ENCODE measurements around the gene R3HDM4. TPM values are rescaled to one million over a fixed set of nuclear protein-coding genes. Genes with fewer than 3 reads are reported as not detected.

Gene R3HDM4
- polyA plus RNA-seq, 2 of the 4 experiments (the other 2 are of a cell fraction) = 22.7 to 24.8 TPM

DNA sequence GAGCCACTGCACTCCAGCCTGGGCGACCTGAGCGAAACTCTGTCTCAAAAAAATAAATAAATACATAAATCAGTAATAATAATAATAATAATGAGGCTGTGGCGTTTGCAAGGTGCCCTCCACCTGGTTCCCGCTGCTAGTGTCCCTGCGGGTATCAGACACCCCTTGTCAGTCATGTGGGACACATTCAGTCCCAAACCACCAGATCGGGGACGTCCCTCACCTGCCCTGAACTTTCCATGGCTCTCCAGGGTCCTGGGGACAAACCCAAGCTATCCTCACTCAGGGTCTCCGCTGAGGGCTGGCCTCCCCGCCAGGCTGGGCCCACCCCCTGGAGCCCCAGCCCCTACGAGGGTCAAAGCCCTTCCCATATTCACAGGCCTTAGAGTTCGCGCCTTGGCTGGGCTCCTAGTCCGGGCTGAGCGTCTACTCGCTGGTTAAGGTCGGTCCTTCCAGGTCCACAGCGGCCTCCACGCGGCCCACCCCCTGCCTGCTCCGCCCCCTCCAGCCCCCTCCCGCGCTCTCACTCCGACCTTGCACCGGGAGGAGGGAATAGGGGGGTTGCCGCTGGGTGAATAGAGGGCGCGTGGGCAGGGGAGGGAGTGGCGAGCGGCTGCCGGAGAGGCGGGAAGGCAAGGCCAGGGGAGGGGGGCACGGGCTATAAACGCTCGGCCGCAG is 3.8 kb upstream of the R3HDM4 start:
- DNase-seq (ENCODE audit: low read depth in 1 of 2, low spot score in 1 of 2) = no peak
- no peak for TF ChIP-seq CBX8 (IDR thresholded peaks at IDR 0.05)
- peaks cover 11% of the 10 kb centered on the region; the same call in 1 of the 3 replicates for H3K4me1 ChIP-seq
- FAIRE-seq = no peak
- peak in 1 of 2 experiments; percentile 10; a peak in 3 of 6 replicates for ATAC-seq
- CTCF ChIA-PET = no interaction called here
- H3K9me3 ChIP-seq = no peaks in the 10 kb centered on the region
- WGBS (ENCODE audit: missing lambda C conversion rate) = 65% methylated on average over 11 of the region's 35 CpGs
- POLR2A ChIA-PET = no interaction called here
- H3K27ac ChIP-seq = peak overlapping the region; percentile 63 to 85
- peak overlapping the region; percentile 98 for H3K4me2 ChIP-seq
- peak overlapping the region; percentile 49 for H3K4me3 ChIP-seq

DNA sequence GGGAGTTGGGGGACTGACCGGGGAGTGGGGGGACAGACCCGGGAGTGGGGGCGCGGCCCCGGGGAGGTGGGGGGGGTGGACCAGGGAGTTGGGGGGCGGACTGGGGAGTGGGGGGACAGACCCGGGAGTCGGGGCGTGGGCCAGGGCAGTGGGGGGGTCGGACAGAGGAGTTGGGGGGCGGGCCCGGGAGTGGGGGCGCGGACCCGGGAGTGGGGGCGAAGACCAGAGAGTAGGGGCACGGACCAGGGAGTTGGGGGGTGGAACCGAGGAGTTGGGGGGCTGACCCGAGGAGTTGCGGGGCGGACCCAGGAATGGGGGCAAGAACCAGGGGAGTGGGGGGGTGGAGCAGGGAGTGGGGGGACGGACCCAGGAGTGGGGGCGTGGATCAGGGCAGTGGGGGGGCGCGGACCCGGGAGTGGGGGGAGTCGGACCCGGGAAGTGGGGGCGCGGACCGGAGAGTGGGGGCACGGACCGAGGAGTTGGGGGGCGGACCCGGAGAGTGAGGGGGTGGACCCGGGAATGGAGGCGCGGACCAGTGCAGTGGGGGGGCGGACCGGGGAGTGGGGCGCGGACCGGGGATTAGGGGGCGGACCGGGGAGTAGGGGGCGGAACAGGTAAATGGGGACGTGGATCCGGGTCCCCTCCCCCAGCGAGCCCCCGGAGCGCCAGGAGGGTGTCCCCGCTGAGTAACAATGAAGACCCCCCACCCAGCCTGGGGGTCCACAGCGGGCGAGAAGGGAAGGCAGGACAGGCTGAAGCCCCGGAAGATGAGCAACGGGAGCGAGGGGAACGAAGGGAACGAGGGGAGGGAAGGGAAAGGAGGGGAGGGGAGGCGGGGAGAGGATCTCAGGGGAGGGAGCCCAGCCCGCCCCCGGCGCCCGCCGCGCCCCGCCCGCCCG is 589 bp downstream of the R3HDM4 start:
- Histone ChIP-seq H3K9me3 (no peaks in the 10 kb centered on the region), H3K4me1 (peaks cover 21% of the 10 kb centered on the region), H3K4me2 (peak overlapping the region; percentile 78), H3K27ac (peak overlapping the region; percentile 98 to 100), H3K4me3 (peak overlapping the region; percentile 70)
- no peak for FAIRE-seq
- 0% methylated on average over 2 of the region's 69 CpGs for WGBS (ENCODE audit: missing lambda C conversion rate)
- TF ChIP-seq E2F6 (IDR thresholded peaks at IDR 0.05; ENCODE audit: borderline replicate concordance, low read depth) (no peak), PHF8 (IDR thresholded peaks at IDR 0.05; ENCODE audit: borderline replicate concordance, low read depth) (0 out of 2 replicates have a peak, but pooled peaks have one; percentile 2), ZSCAN20 (CRISPR knock-in tag; IDR thresholded peaks at IDR 0.05) (no peak)
- CTCF ChIA-PET = no interaction called here
- DNase-seq (ENCODE audit: low read depth in 1 of 2, low spot score in 1 of 2) = no peak
- POLR2A ChIA-PET = no interaction called here
- peak; percentile 14 to 61; a peak in 5 of 6 replicates for ATAC-seq

DNA sequence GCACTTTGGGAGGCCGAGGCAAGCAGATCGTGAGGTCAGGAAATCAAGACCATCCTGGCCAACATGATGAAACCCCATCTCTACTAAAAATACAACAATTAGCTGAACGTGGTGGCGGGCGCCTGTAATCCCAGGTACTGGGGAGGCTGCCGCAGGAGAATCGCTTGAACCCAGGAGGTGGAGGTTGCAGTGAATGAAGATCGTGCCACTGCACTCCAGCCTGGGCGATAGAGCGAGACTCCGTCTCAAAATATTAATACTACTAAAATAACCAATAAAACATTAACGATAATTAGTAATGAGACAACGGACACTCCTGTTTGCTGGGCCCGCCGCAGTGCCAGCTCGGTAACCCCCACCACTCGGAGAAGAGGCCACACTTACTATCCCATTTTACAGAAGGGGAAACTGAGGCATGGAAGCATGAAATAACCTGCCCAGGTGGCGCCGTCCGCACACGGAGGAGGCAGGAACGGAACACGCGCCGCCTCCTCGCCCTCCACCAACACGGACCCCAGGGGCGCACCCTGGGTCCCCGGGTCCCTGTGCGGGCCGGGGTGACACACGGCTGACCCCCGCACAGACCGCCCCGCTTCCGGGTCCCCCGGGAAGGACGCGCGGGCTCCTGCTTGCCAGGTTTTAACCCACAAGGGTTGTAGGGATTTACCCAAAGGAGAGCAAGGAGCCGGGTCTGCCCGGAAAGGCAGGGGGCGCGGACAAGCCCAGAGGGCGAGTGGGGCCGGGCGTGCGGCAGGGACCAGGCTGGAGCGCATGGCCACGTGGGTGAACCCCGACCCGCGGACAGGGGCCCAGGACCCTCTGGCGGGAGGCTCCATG is 1.6 kb downstream of the R3HDM4 start:
- ChIA-PET CTCF (no interaction called here), POLR2A (no interaction called here)
- ATAC-seq = no peak
- peak overlapping the region; percentile 78 for H3K4me2 ChIP-seq
- H3K27ac ChIP-seq = peak overlapping the region in 1 of 2 experiments; percentile 100; a peak in 4 of 6 replicates
- no peaks in the 10 kb centered on the region for H3K9me3 ChIP-seq
- H3K4me1 ChIP-seq = peaks cover 17% of the 10 kb centered on the region
- FAIRE-seq = no peak
- TF ChIP-seq CHD4 (IDR thresholded peaks at IDR 0.05; ENCODE audit: borderline replicate concordance) (peak; percentile 80; the same call in 1 of the 2 replicates), TP53 (CRISPR knock-in tag; IDR thresholded peaks at IDR 0.05) (no peak)
- H3K4me3 ChIP-seq = peak overlapping the region; percentile 70; the same call in 2 of the 3 replicates
- 89% methylated on average over 46 of the region's 54 CpGs for WGBS (ENCODE audit: missing lambda C conversion rate)
- DNase-seq (ENCODE audit: low read depth in 1 of 2, low spot score in 1 of 2) = no peak

GRCh38 chr19:907183-907853 is 5.7 kb downstream of the R3HDM4 start:
- Histone ChIP-seq H3K4me3 (no peak overlapping the region), H3K27ac (peak overlapping the region in 1 of 2 experiments; percentile 39; a peak in 2 of 6 replicates), H3K4me2 (no peak overlapping the region), H3K4me1 (peaks cover 17% of the 10 kb centered on the region), H3K9me3 (no peaks in the 10 kb centered on the region)
- DNase-seq (ENCODE audit: low read depth in 1 of 2, low spot score in 1 of 2) (no peak), FAIRE-seq (no peak), ATAC-seq (no peak)
- ChIA-PET CTCF (no interaction called here), POLR2A (interaction anchor here (0.5 kb wide), 1 partner anchor 49 kb away, joined by 3 read pairs; no protein-coding TSS in a partner anchor)
- WGBS (ENCODE audit: missing lambda C conversion rate) = 92% methylated on average over 3 of the region's 14 CpGs
- TF ChIP-seq KDM5A (IDR thresholded peaks at IDR 0.05) (no peak), HOXB13 (CRISPR knock-in tag; IDR thresholded peaks at IDR 0.05; ENCODE audit: low read depth) (no peak), FOXS1 (CRISPR knock-in tag; IDR thresholded peaks at IDR 0.05) (no peak), MAFK (IDR thresholded peaks at IDR 0.05; ENCODE audit: partially characterized antibody) (no peak), FOSB (CRISPR knock-in tag; IDR thresholded peaks at IDR 0.05) (no peak), HEYL (CRISPR knock-in tag; IDR thresholded peaks at IDR 0.05) (no peak), MAZ (IDR thresholded peaks at IDR 0.05; ENCODE audit: borderline replicate concordance, low read depth, low read length) (no peak), CBX8 (IDR thresholded peaks at IDR 0.05) (no peak)

All from A549 (cell line).